CD14-positive monocyte (primary cell): ENCODE results near the gene ZBTB5. TPM values are rescaled to one million over a fixed set of nuclear protein-coding genes. Genes with fewer than 3 reads are reported as not detected.
"Not testable (repeated sequence)": the region's sequence is repeated elsewhere in the genome, so short reads cannot be mapped to it uniquely, and the experiment has no call there.

Source experiments
- DNase-seq, 3 donors: peaks; one replicate each; pipeline ENCODE4 v3.0.0-alpha.2; 2011 to 2022
- H2AFZ ChIP-seq: 2 replicates; pipeline ENCODE4 v1.6.0; 2012; ENCODE audit warnings: mild to moderate bottlenecking, low read depth, low read length, inconsistent platforms; ENCODE audit not compliant: insufficient read depth, poor library complexity, severe bottlenecking
- H3K27ac ChIP-seq, 2 donors: 1 replicate in 1 of 2; 2 replicates in 1 of 2; pipeline ENCODE4 v1.5.1; 2012 to 2013; ENCODE audit warnings: low read length in 2 of 2, control low read depth in 1 of 2, inconsistent platforms in 1 of 2, low read depth in 1 of 2, mild to moderate bottlenecking in 1 of 2
- H3K27me3 ChIP-seq, 2 donors: one replicate each; pipeline versions ENCODE4 v1.6.0 to v1.6.1; 2011 to 2013; ENCODE audit warnings: low read length in 2 of 2; ENCODE audit not compliant: control insufficient read depth in 2 of 2, insufficient read depth in 2 of 2
- H3K36me3 ChIP-seq, 2 donors: replicated peaks in 1 of 2; 1 replicate in 1 of 2; 2 replicates in 1 of 2; pipeline versions ENCODE4 v1.5.1 to v1.6.1; 2012 to 2013; ENCODE audit warnings: low read length in 2 of 2, control low read depth in 1 of 2, inconsistent platforms in 1 of 2, mild to moderate bottlenecking in 1 of 2; ENCODE audit not compliant: insufficient read depth in 2 of 2, control insufficient read depth in 1 of 2
- H3K4me1 ChIP-seq, 2 donors: 1 replicate in 1 of 2; 2 replicates in 1 of 2; pipeline versions ENCODE4 v1.5.1 to v1.6.1; 2012 to 2013; ENCODE audit warnings: low read length in 2 of 2, control low read depth in 1 of 2, inconsistent platforms in 1 of 2, mild to moderate bottlenecking in 1 of 2, moderate library complexity in 1 of 2; ENCODE audit not compliant: insufficient read depth in 2 of 2, control insufficient read depth in 1 of 2
- H3K4me2 ChIP-seq: replicated peaks from 2 replicates; pipeline ENCODE3; 2012; ENCODE audit warnings: low read length, moderate library complexity, mild to moderate bottlenecking; ENCODE audit not compliant: poor library complexity, severe bottlenecking; ENCODE audit errors: extremely low read depth
- H3K4me3 ChIP-seq, 3 experiments: fragments of 200-600 bp in 1 of 3; sonication (generic) in 1 of 3; replicated peaks in 1 of 3; 1 replicate in 2 of 3; 2 replicates in 1 of 3; pipeline ENCODE4 v1.5.1; 2011 to 2013; ENCODE audit warnings: low read length in 3 of 3, mild to moderate bottlenecking in 3 of 3, control low read depth in 2 of 3, low read depth in 2 of 3, inconsistent platforms in 1 of 3, moderate library complexity in 1 of 3
- H3K79me2 ChIP-seq: 2 replicates; pipeline ENCODE4 v1.6.0; 2012; ENCODE audit warnings: mild to moderate bottlenecking, control low read depth, inconsistent platforms, low read length, moderate library complexity; ENCODE audit not compliant: insufficient read depth
- H3K9ac ChIP-seq: 2 replicates; pipeline ENCODE4 v1.6.0; 2017; ENCODE audit warnings: low read length, mild to moderate bottlenecking; ENCODE audit not compliant: insufficient read depth, poor library complexity, severe bottlenecking
- H3K9me3 ChIP-seq, 2 donors: replicated peaks in 1 of 2; 1 replicate in 1 of 2; 2 replicates in 1 of 2; pipeline versions ENCODE4 v1.5.1 to v1.6.1; 2012 to 2013; ENCODE audit warnings: low read length in 2 of 2, control low read depth in 1 of 2; ENCODE audit not compliant: control insufficient read depth in 1 of 2, insufficient read depth in 1 of 2
- H4K20me1 ChIP-seq: 2 replicates; pipeline ENCODE4 v1.6.0; 2012; ENCODE audit warnings: mild to moderate bottlenecking, low read length, control low read depth, moderate library complexity; ENCODE audit not compliant: insufficient read depth
- H3K27ac Mint-ChIP-seq, 7 donors: one replicate each; pipeline ENCODE4 v1.8.0; 2020; ENCODE audit warnings: mild to moderate bottlenecking in 7 of 7, mixed read lengths in 7 of 7, moderate library complexity in 6 of 7, inconsistent platforms in 2 of 7
- H3K27me3 Mint-ChIP-seq, 3 donors: one replicate each; pipeline ENCODE4 v1.8.0; 2021 to 2022; ENCODE audit warnings: low read depth in 3 of 3, mild to moderate bottlenecking in 3 of 3, mixed read lengths in 3 of 3, moderate library complexity in 3 of 3, inconsistent platforms in 1 of 3
- H3K36me3 Mint-ChIP-seq, 2 donors: one replicate each; pipeline ENCODE4 v1.8.0; 2020; ENCODE audit warnings: mixed read lengths in 2 of 2, inconsistent platforms in 1 of 2, mild to moderate bottlenecking in 1 of 2
- H3K4me1 Mint-ChIP-seq: one replicate; pipeline ENCODE4 v1.8.0; 2020; ENCODE audit warnings: mild to moderate bottlenecking, mixed read lengths
- H3K4me3 Mint-ChIP-seq, 2 donors: one replicate each; pipeline ENCODE4 v1.8.0; 2020; ENCODE audit warnings: mild to moderate bottlenecking in 2 of 2, mixed read lengths in 2 of 2, moderate library complexity in 1 of 2
- H3K9me3 Mint-ChIP-seq, 7 donors: one replicate each; pipeline ENCODE4 v1.8.0; 2020 to 2022; ENCODE audit warnings: mixed read lengths in 7 of 7, mild to moderate bottlenecking in 6 of 7, moderate library complexity in 6 of 7, inconsistent platforms in 2 of 7
- WGBS: methylation state at CpG from one replicate; pipeline ENCODE4 v1.1.5; 2013; ENCODE audit warnings: missing lambda C conversion rate; ENCODE audit not compliant: insufficient coverage; 5-methylcytosine and 5-hydroxymethylcytosine counted together
- intact Hi-C, 2 donors: fragments of 100-400 bp; cut with micrococcal nuclease; formaldehyde crosslinking; loops; one replicate each; pipeline versions ENCODE4 v1.15.0 to v1.15.1; 2023
- polyA plus RNA-seq, 3 donors: library from polyadenylated mRNA; depleted of rRNA in 1 of 3; unstranded in 2 of 3; stranded (reverse) in 1 of 3; fragments of 300-500 nt in 2 of 3; fragments of >200 nt in 1 of 3; fragmentation: Illumina TruSeq in 2 of 3; gene quantifications; 1 replicate in 2 of 3; 2 replicates in 1 of 3; pipeline ENCODE4 v1.2.3, GENCODE V29; 2012 to 2021
- TF ChIP-seq, protein P1 (sequence below): fragments of 200-600 bp; IDR thresholded peaks from one replicate; pipeline ENCODE4 v1.8.0; 2022; ENCODE audit warnings: antibody characterized with exemption, mild to moderate bottlenecking

The ZBTB5 gene
- polyA plus RNA-seq, 3 donors: 0.58 to 6.4 (median 1.4) TPM

DNA sequence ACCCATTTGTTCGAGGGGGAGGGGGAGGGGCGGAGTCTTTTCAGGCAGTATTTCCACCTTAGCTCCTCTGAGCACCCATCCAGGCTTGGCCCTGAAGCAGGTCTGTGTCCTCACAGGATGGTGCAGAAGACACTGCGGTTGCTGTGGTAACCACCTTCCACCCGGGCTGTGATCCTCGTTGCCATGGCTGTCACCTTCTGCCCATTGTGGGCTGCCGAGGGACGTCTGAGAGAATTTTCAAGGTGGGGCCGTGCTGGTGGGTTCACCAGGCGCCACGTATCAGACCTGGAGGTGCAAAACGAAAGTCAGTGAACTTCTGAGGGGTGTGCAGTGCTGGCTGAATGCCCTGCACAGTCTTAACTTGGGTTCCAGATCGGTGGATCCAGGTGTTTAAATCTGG is 47.2 kb upstream of the ZBTB5 start:
- H3K27ac ChIP-seq: no peak overlapping the region
- H3K4me2 ChIP-seq: no peak overlapping the region
- no peak overlapping the region for H3K4me3 Mint-ChIP-seq
- no peaks in the 10 kb centered on the region for H3K79me2 ChIP-seq
- no peaks in the 10 kb centered on the region for H3K36me3 ChIP-seq
- no peak overlapping the region for H2AFZ ChIP-seq
- TF ChIP-seq, protein P1, sequence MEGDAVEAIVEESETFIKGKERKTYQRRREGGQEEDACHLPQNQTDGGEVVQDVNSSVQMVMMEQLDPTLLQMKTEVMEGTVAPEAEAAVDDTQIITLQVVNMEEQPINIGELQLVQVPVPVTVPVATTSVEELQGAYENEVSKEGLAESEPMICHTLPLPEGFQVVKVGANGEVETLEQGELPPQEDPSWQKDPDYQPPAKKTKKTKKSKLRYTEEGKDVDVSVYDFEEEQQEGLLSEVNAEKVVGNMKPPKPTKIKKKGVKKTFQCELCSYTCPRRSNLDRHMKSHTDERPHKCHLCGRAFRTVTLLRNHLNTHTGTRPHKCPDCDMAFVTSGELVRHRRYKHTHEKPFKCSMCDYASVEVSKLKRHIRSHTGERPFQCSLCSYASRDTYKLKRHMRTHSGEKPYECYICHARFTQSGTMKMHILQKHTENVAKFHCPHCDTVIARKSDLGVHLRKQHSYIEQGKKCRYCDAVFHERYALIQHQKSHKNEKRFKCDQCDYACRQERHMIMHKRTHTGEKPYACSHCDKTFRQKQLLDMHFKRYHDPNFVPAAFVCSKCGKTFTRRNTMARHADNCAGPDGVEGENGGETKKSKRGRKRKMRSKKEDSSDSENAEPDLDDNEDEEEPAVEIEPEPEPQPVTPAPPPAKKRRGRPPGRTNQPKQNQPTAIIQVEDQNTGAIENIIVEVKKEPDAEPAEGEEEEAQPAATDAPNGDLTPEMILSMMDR: no peak
- H4K20me1 ChIP-seq: no peaks in the 10 kb centered on the region
- no peak for DNase-seq
- H3K27me3 Mint-ChIP-seq: peaks cover 0 to 2% (median 0%) of the 10 kb centered on the region in 3 donors
- peaks cover 4 to 7% of the 10 kb centered on the region in 2 donors for H3K36me3 Mint-ChIP-seq
- H3K9me3 Mint-ChIP-seq: peaks cover 0 to 2% (median 0%) of the 10 kb centered on the region in 7 donors
- H3K4me1 ChIP-seq: no peaks in the 10 kb centered on the region
- no peak overlapping the region for H3K4me3 ChIP-seq
- no peaks in the 10 kb centered on the region for H3K27me3 ChIP-seq
- H3K27ac Mint-ChIP-seq: no peak overlapping the region
- intact Hi-C loops: no loop called here
- no peaks in the 10 kb centered on the region for H3K4me1 Mint-ChIP-seq
- H3K9ac ChIP-seq: no peak overlapping the region
- WGBS: 90% methylated on average over 10 of the region's 12 CpGs
- H3K9me3 ChIP-seq: no peaks in the 10 kb centered on the region

DNA sequence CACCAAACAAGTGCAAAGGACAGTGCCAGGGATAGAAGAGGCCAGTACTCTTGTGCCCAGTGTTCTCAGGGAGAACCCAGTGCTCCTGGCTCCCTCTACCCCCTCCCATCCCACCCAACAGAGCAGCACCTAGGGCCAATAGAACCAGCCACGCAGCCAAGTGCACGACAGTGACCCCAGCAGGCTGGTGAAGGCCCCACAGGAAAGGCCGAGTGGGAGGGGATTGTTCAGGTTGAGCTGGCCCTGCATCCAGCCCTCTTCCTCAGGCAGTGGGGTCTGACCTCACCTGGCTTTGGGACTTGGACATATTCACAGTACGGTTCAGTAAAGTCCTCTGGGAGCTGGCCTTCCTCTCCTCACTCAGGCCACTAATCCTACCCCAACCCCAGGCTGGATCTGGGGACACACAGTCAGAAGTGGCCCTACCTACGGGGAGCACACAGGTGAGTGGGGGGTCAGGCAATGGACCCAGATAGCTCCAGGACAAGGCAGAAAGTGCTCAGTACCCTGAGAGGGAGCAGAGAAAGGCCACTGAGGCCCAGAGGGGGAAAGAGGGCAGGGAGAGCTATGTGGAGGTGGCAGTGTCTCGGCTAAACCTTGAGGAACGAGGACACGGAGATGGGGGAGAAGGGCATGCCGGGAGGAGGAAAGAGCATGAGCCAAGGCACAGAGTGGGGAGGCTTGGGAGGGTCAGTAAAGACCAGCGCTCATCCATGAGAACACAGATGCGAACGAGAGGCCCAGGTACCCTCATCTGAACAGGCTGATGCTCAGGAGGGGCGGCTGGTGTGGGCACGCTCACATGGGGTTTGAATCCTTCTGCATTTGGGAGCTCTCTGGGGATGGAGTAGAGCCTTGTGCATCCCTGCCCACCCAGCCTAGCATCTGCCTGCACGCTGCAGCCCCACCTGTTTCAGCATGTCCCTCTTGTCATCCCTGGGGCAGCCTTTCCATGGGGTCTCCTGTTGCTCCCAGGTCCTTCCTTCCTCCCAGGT is 46.1 kb upstream of the ZBTB5 start:
- TF ChIP-seq, protein P1: no peak
- DNase-seq: no peak
- Mint-ChIP-seq H3K4me3 (no peak overlapping the region), H3K36me3 (peaks cover 4 to 7% of the 10 kb centered on the region in 2 donors), H3K27ac (peak overlapping the region in 2 of 7 donors; percentile 26 to 37), H3K9me3 (peaks cover 0 to 2% (median 0%) of the 10 kb centered on the region in 7 donors), H3K4me1 (no peaks in the 10 kb centered on the region), H3K27me3 (peaks cover 0 to 2% (median 0%) of the 10 kb centered on the region in 3 donors)
- Histone ChIP-seq H3K4me1 (no peaks in the 10 kb centered on the region), H2AFZ (no peak overlapping the region), H3K27ac (no peak overlapping the region), H3K4me3 (no peak overlapping the region), H4K20me1 (no peaks in the 10 kb centered on the region), H3K9ac (no peak overlapping the region), H3K79me2 (no peaks in the 10 kb centered on the region), H3K9me3 (no peaks in the 10 kb centered on the region), H3K4me2 (no peak overlapping the region), H3K36me3 (no peaks in the 10 kb centered on the region), H3K27me3 (no peaks in the 10 kb centered on the region)
- 97% methylated on average over 9 of the region's 15 CpGs for WGBS
- intact Hi-C loops: no loop called here

DNA sequence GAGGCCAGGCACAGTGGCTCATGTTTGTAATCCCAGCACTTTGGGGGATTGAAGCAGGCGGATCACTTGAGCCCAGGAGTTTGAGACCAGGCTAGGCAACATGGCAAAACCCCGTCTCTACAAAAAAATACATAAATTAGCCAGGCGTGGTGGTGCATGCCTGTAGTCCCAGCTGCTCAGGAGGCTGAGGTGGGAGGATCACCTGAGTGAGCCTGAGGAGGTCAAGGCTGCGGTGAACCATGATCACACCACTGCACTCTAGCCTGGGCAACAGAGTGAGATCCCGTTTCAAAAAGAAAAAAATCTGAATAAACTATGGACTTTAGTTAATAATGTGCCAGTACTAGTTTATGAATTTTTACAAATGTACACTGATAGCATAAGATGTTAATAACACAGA is 44.8 kb upstream of the ZBTB5 start:
- H3K36me3 Mint-ChIP-seq, H3K27ac ChIP-seq, H3K27me3 Mint-ChIP-seq, H3K36me3 ChIP-seq, H3K9me3 Mint-ChIP-seq, H4K20me1 ChIP-seq, H3K9me3 ChIP-seq, H2AFZ ChIP-seq, H3K4me1 ChIP-seq, H3K9ac ChIP-seq, H3K4me3 ChIP-seq, H3K27ac Mint-ChIP-seq, H3K79me2 ChIP-seq, H3K4me1 Mint-ChIP-seq, intact Hi-C loops, H3K4me2 ChIP-seq, H3K27me3 ChIP-seq, H3K4me3 Mint-ChIP-seq, DNase-seq: not testable (repeated sequence)
- no CpG with 5 or more reads among the region's 5 CpGs for whole genome bisulfite sequencing
